ENCODE measurements around the gene OR4E2. TPM values are rescaled to one million over a fixed set of nuclear protein-coding genes. Genes with fewer than 3 reads are reported as not detected.
A peak's percentile ranks its signal among the peaks of the same experiment; 100 is the strongest.

The OR4E2 gene
- total and polyA plus RNA-seq, 2 experiments from 2014 or later: not detected

DNA sequence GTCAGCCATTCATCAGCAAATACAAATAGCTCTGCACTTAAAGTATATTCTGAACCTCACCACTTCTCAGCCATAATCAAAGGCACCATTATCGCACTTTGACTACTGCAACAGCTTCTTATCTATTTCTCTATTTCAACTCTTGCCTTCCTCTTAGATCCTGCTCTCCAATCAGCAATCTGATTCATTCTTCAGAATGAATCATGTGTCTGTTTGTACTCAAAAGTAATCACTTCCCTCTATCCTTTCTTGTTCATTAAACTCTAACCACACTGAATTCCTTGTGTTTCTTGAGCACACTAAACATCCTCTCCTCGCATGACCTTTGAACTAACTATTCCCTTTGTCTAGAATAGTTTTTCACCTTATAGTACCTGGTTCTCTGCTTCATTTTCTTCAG, 32.8 kb downstream of the OR4E2 start:
- no peak for DNase-seq (ENCODE audit: low spot score)
- no peaks in the 10 kb centered on the region for H3K4me1 Mint-ChIP-seq
- peaks cover 3% of the 10 kb centered on the region for H3K27me3 Mint-ChIP-seq (ENCODE audit: insufficient read depth, low read depth, poor library complexity)
- H3K4me3 ChIP-seq: no peak overlapping the region
- no peaks in the 10 kb centered on the region; the same call in 2 of the 3 replicates for H3K9me3 Mint-ChIP-seq
- H3K36me3 ChIP-seq (ENCODE audit: insufficient read depth): no peaks in the 10 kb centered on the region
- no peaks in the 10 kb centered on the region; the same call in 1 of the 2 replicates for H3K9me2 ChIP-seq (ENCODE audit: insufficient read depth)
- no peak overlapping the region for H3K27ac ChIP-seq (ENCODE audit: low read depth)
- TF ChIP-seq CREB1 (CRISPR knock-in tag; IDR thresholded peaks at IDR 0.05; ENCODE audit: low read depth): no peak
- TF ChIP-seq ZNF114 (CRISPR knock-in tag; IDR thresholded peaks at IDR 0.05): no peak
- TF ChIP-seq REST (IDR thresholded peaks at IDR 0.05; ENCODE audit: unreplicated experiment): no peak
- no peak for TF ChIP-seq EZH2phosphoT487 (IDR thresholded peaks at IDR 0.05; ENCODE audit: unreplicated experiment)
- TF ChIP-seq EZH2 (IDR thresholded peaks at IDR 0.05; ENCODE audit: low read depth, unreplicated experiment): no peak
- TF ChIP-seq JUNB (IDR thresholded peaks at IDR 0.05; ENCODE audit: unreplicated experiment): no peak
- no peak for TF ChIP-seq NANOG (IDR thresholded peaks at IDR 0.05; ENCODE audit: borderline replicate concordance)
- TF ChIP-seq, protein P1, sequence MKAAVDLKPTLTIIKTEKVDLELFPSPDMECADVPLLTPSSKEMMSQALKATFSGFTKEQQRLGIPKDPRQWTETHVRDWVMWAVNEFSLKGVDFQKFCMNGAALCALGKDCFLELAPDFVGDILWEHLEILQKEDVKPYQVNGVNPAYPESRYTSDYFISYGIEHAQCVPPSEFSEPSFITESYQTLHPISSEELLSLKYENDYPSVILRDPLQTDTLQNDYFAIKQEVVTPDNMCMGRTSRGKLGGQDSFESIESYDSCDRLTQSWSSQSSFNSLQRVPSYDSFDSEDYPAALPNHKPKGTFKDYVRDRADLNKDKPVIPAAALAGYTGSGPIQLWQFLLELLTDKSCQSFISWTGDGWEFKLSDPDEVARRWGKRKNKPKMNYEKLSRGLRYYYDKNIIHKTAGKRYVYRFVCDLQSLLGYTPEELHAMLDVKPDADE (IDR thresholded peaks at IDR 0.05): no peak
- TF ChIP-seq STAT1 (IDR thresholded peaks at IDR 0.05; ENCODE audit: unreplicated experiment): no peak
- TF ChIP-seq POLR2AphosphoS5 (IDR thresholded peaks at IDR 0.05; ENCODE audit: low read depth): no peak
- TF ChIP-seq ZNF331 (CRISPR knock-in tag; IDR thresholded peaks at IDR 0.05; ENCODE audit: low read depth): no peak
- TF ChIP-seq, protein P2, sequence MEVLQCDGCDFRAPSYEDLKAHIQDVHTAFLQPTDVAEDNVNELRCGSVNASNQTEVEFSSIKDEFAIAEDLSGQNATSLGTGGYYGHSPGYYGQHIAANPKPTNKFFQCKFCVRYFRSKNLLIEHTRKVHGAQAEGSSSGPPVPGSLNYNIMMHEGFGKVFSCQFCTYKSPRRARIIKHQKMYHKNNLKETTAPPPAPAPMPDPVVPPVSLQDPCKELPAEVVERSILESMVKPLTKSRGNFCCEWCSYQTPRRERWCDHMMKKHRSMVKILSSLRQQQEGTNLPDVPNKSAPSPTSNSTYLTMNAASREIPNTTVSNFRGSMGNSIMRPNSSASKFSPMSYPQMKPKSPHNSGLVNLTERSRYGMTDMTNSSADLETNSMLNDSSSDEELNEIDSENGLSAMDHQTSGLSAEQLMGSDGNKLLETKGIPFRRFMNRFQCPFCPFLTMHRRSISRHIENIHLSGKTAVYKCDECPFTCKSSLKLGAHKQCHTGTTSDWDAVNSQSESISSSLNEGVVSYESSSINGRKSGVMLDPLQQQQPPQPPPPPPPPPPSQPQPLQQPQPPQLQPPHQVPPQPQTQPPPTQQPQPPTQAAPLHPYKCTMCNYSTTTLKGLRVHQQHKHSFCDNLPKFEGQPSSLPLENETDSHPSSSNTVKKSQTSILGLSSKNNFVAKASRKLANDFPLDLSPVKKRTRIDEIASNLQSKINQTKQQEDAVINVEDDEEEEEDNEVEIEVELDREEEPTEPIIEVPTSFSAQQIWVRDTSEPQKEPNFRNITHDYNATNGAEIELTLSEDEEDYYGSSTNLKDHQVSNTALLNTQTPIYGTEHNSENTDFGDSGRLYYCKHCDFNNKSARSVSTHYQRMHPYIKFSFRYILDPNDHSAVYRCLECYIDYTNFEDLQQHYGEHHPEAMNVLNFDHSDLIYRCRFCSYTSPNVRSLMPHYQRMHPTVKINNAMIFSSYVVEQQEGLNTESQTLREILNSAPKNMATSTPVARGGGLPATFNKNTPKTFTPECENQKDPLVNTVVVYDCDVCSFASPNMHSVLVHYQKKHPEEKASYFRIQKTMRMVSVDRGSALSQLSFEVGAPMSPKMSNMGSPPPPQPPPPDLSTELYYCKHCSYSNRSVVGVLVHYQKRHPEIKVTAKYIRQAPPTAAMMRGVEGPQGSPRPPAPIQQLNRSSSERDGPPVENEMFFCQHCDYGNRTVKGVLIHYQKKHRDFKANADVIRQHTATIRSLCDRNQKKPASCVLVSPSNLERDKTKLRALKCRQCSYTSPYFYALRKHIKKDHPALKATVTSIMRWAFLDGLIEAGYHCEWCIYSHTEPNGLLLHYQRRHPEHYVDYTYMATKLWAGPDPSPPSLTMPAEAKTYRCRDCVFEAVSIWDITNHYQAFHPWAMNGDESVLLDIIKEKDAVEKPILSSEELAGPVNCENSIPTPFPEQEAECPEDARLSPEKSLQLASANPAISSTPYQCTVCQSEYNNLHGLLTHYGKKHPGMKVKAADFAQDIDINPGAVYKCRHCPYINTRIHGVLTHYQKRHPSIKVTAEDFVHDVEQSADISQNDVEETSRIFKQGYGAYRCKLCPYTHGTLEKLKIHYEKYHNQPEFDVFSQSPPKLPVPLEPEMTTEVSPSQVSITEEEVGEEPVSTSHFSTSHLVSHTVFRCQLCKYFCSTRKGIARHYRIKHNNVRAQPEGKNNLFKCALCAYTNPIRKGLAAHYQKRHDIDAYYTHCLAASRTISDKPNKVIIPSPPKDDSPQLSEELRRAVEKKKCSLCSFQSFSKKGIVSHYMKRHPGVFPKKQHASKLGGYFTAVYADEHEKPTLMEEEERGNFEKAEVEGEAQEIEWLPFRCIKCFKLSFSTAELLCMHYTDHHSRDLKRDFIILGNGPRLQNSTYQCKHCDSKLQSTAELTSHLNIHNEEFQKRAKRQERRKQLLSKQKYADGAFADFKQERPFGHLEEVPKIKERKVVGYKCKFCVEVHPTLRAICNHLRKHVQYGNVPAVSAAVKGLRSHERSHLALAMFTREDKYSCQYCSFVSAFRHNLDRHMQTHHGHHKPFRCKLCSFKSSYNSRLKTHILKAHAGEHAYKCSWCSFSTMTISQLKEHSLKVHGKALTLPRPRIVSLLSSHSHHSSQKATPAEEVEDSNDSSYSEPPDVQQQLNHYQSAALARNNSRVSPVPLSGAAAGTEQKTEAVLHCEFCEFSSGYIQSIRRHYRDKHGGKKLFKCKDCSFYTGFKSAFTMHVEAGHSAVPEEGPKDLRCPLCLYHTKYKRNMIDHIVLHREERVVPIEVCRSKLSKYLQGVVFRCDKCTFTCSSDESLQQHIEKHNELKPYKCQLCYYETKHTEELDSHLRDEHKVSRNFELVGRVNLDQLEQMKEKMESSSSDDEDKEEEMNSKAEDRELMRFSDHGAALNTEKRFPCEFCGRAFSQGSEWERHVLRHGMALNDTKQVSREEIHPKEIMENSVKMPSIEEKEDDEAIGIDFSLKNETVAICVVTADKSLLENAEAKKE (CRISPR knock-in tag; IDR thresholded peaks at IDR 0.05): no peak
- H3K79me2 ChIP-seq (replicated peaks; ENCODE audit: insufficient read depth): no peaks in the 10 kb centered on the region
- no peaks in the 10 kb centered on the region for H3K27me3 ChIP-seq (ENCODE audit: insufficient read depth)
- no peaks in the 10 kb centered on the region for H3K4me1 ChIP-seq (ENCODE audit: insufficient read depth)
- no peaks in the 10 kb centered on the region for H3K36me3 Mint-ChIP-seq (ENCODE audit: low read depth)
- no peaks in the 10 kb centered on the region for H4K20me1 ChIP-seq (replicated peaks; ENCODE audit: insufficient read depth)
- H3K4me2 ChIP-seq: no peak overlapping the region
- no peaks in the 10 kb centered on the region for H3F3A ChIP-seq (replicated peaks; ENCODE audit: low read depth)
- H3K4me3 Mint-ChIP-seq: no peak overlapping the region
- H3K27ac Mint-ChIP-seq: no peak overlapping the region
- peak overlapping the region; percentile 53; the same call in 1 of the 2 replicates for H2AFZ ChIP-seq
- no peak for ATAC-seq

All from GM23338 (cell line).